Epithelial cell of proximal tubule (primary cell): ENCODE results near the gene KLHDC8A. TPM values are rescaled to one million over a fixed set of nuclear protein-coding genes. Genes with fewer than 3 reads are reported as not detected.

Source experiments
- DNase-seq: peaks from one replicate; pipeline ENCODE4 v3.0.0-alpha.2; 2011; ENCODE audit warnings: low read depth
- H3K4me3 ChIP-seq: 2 replicates; pipeline ENCODE4 v1.5.1; 2011; ENCODE audit warnings: low read depth, mild to moderate bottlenecking, low read length
- total RNA-seq: library from RNA; depleted of rRNA; stranded (reverse); fragments of >200 nt; gene quantifications from 2 replicates; pipeline ENCODE4 v1.2.3, GENCODE V29; 2015
- TF ChIP-seq, protein P1 (sequence below): conservative IDR thresholded peaks from 2 replicates; pipeline ENCODE4 v1.5.1; 2012; ENCODE audit warnings: low read depth, mild to moderate bottlenecking, low read length

Gene KLHDC8A
- total RNA-seq, 1 donor from 2014 or later = 9.6 TPM

DNA sequence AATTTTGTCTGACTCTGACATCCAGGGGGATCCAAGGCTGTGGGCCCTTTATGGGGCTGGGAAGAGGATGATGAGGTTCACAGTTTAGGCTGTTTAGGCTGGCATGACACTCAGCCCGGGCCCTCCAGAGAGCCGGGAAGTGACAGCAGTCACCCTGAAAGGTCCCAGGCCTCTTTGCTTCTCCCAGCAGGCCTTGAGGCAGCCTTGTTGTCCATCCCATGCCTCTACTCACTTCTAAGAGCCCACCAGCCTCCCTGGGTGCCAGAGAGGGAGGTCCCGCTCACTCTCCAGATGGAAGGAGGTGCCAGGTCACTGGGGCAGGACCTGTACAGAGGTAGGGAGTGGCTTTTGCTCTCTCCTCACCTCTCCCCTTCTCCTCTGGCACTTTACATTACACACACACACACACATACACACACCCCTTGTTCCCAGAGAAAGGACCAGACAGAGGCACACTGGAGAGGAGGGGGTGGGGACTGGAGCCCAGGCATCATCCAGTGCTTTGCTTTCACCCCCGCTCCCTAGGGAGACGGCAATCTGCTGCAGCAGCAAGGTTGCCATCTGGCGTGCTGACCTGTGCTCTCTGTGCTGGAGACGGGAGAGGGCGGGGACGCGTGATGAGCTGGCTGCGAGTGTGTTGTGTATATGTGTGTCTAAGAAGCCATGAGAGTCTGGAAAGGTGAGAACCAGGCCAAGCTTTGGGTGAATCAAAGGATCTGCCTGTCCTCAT is 4.6 kb downstream of the KLHDC8A start:
- TF ChIP-seq, protein P1, sequence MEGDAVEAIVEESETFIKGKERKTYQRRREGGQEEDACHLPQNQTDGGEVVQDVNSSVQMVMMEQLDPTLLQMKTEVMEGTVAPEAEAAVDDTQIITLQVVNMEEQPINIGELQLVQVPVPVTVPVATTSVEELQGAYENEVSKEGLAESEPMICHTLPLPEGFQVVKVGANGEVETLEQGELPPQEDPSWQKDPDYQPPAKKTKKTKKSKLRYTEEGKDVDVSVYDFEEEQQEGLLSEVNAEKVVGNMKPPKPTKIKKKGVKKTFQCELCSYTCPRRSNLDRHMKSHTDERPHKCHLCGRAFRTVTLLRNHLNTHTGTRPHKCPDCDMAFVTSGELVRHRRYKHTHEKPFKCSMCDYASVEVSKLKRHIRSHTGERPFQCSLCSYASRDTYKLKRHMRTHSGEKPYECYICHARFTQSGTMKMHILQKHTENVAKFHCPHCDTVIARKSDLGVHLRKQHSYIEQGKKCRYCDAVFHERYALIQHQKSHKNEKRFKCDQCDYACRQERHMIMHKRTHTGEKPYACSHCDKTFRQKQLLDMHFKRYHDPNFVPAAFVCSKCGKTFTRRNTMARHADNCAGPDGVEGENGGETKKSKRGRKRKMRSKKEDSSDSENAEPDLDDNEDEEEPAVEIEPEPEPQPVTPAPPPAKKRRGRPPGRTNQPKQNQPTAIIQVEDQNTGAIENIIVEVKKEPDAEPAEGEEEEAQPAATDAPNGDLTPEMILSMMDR = no peak
- no peak for DNase-seq
- no peak overlapping the region for H3K4me3 ChIP-seq

DNA sequence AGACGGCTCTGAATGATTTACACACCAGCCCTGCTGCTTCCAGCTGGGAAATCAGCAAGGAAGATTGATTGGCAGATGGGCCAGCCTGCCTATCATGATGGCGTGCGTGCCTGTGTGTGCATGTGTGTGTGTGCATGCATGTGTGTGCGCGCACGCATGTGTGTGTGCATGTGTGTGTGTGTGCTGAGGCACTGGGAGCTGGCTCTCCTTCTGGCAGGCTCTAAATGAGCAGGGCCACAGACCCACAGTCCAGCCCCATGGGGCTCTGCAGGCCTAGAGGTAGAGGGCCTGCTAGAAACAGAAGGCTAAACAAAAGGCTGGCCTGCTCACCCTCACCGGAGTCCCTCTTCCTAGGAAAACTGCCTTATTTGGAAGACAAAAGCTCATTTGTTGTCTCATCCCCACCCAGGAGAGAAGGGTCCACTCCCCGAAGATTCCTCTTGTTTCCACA is 6.0 kb downstream of the KLHDC8A start:
- no peak overlapping the region for H3K4me3 ChIP-seq
- TF ChIP-seq, protein P1 = no peak
- DNase-seq = no peak

GRCh38 chr1:205350124-205350523 is 6.6 kb downstream of the KLHDC8A start:
- TF ChIP-seq, protein P1 = no peak
- H3K4me3 ChIP-seq = no peak overlapping the region
- DNase-seq = no peak

- TF ChIP-seq, protein P1 = no peak
- no peak overlapping the region for H3K4me3 ChIP-seq
- no peak for DNase-seq
Observed at GRCh38 chr1:205348554-205349487, 7.9 kb downstream of the KLHDC8A start.

- DNase-seq = no peak
- H3K4me3 ChIP-seq = no peak overlapping the region
- TF ChIP-seq, protein P1 = no peak
Observed at GRCh38 chr1:205346956-205347574, 9.7 kb downstream of the KLHDC8A start.

- no peak for DNase-seq
- H3K4me3 ChIP-seq = no peak overlapping the region
- TF ChIP-seq, protein P1 = no peak
Observed at GRCh38 chr1:205345761-205346160, 11.0 kb downstream of the KLHDC8A start.
